Activated CD4-positive, CD25-positive, alpha-beta regulatory T cell (primary cell): ENCODE data around the gene MIA2.
A peak's percentile ranks its signal among the peaks of the same experiment; 100 is the strongest.
"Not testable (repeated sequence)": the region's sequence is repeated elsewhere in the genome, so short reads cannot be mapped to it uniquely, and the experiment has no call there.

Experiments used
- DNase-seq, 4 experiments: peaks; one replicate each; lab custom pipeline; 2025; lab: John Stamatoyannopoulos, UW

The MIA2 gene

DNA sequence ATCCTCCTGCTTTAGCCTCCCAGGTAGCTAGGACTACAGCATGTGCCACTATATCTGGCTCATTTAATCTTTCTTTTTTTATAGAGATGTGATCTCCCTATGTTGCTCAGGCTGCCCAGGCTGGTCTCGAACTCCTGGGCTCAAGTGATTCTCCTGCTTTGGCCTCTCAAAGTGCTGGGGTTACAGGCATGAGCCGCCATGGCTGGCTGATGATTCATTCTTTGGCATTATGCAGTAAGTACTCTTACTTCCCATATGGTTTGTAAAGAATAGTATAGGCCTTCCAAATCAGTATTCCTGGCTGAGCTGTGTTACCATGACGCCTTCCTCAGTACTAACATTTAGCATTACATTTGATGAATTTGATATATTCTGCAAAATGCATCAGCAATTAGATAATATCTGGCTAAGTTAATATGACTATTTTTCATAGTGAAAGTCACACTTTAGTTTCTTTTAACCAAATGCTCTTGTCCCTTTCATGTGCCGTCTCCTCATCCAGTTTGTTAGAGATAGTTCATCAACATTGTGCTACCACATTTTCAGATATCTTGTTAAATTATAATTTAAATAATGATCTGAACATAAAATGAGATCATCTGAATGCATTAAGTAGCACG lies 3.2 kb upstream of the MIA2 start:
- DNase-seq, result no peak

DNA sequence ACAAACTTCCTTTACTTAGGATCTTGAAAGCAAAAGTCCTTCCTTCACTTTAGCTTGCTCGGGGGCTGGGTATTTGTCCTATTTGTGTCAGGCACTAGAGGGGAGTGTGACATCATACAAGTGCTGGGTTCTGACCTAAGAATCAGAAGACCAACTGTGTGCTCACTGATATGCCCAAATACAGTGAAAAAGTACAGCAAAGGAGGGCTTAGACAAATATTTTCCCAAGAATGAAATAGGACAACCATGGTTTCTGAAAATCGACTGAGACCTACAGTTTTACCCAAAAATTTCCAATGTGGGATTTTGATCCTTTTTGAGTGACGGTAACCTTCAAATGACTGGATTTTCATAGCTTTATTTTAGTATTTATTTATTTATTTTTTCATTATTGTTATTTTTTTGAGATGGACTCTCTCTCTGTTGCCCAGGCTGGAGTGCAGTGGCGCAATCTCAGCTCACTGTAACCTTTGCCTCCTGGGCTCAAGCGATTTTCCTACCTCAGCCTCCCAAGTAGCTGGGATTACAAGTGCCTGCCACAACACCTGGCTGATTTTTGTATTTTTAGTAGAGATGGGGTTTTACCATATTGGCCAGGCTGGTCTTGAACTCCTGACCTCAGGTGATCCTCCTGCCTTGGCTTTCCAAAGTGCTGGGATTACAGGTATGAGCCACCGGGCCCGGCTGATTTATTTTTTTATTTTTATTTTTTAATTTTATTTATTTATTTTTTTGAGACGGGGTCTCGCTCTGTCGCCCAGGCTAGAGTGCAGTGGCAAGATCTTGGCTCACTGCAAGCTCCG lies 1.8 kb upstream of the MIA2 start:
- not testable (repeated sequence) for DNase-seq

DNA sequence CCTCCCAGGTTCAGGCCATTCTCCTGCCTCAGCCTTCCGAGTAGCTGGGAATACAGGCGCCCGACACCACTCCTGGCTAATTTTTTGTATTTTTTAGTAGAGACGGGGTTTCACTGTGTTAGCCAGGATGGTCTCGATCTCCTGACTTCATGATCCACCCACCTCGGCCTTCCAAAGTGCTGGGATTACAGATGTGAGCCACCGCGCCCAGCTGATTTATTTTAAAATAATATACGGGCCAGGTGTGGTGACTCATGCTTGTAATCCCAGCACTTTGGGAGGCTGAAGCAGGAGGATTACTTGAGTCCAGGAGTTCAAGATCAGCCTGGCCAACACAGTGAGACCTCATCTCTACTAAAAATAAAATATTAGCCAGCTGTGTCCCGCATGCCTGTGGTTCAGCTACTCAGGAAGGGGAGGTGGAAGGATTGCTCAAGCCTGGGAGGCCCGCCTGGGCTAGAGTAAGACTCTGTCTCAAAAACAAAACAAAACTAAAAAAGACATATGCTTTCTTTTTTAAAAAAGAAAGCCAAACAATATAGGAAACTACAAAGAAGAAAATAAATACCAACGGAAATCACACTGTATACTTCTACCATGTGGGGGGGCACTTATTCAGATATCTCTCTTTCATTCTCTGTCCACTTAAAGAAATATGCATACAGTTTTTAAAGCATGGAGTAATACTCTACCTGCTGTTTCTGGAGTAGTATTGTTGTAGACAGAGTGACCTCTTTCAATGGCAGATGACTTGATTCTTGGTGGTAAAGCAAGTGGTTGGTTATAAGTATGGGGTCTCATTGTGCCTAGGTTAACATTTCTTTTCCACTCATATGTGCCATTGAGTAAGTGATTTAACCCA lies 930 bp upstream of the MIA2 start:
- no peak for DNase-seq

DNA sequence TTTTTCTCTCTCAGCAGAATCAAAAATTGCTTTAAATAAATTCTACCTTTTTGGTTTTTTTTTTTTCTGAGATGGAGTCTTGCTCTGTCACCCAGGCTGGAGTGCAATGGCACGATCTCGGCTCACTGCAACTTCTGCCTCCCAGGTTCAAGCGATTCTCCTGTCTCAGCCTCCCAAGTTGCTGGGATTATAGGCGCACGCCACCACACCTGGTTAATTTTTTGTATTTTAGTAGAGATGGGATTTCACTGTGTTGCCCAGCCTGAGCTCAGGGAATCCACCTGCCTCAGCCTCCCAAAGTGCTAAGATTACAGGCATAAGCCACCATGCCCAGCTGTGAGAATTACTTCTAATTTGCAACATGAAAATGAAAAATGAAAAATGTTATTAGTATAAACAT lies 1.3 kb downstream of the MIA2 start:
- not testable (repeated sequence) for DNase-seq

DNA sequence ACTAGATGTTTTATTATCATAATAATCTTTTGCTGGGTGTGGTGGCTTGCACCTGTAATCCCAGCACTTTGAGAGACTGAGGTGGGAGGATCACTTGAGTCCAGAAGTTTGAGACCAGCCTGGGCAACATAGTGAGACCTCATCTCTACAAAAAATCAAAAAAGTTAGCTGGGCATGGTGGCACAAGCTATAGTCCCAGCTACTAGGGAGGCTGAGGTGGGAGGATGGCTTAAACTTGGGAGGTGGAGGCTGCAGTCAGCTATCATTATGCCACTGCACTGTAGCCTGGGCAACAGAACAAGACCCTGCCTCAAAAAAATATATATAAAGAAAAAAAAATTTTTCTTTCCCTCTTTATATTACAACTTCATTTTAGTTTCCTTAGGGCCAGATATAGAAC lies 1.8 kb downstream of the MIA2 start:
- not testable (repeated sequence) for DNase-seq

DNA sequence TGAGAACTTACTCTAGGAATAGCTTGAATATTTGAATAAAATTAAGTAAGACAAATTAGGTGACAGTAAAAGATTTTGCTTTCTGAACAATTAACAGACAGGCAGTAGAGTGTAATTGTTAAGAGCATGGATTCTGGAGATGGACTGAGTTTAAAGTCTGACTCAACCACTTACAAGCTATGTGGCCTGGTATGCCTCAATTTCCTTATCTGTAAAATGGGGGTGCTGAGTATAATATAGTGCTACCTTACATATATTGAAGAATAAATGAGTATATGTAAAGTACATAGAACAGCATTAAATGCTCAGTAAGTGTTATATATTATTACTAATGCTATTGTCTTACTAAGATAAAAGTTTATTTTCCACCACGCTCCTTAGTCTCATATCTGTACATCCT lies 7.1 kb downstream of the MIA2 start:
- no peak for DNase-seq

DNA sequence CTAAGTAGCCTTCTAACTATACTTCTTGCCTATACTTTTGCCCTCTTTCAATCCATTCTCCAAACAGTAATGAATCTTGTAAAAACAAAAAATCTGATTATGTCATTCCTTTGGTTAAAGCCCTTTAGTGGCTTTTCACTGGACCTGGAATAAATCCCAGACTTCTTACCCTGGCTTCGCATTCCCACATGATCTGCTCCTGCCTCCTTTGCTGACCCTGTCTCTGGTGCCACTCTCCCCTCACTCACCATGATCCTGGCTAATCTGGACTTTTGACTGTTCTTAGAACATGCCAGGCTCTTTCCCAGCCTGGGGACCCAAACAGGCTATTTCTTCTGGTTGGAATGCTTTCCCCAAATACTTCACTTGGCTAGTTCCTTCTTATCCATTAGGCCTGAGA lies 7.9 kb downstream of the MIA2 start:
- no peak for DNase-seq

DNA sequence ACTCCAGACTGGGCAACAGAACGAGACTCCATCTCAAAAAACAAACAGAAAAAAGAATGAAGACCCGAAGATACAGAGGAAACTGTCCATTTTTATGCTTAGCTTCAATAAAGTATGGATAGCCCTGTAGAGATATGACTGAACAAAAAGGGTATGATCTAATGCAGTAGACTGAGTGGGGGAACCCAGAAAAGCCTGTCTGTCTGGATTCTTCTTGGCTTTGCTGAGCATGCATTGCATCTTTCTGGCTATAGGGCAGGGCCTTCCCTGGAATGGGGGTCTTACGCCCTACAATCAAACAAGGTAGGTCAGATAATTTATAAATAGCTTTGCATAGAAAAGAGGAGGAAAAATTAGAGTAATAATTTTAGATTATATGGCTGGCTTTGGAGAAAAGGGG lies 10.1 kb downstream of the MIA2 start:
- DNase-seq, result no peak

DNA sequence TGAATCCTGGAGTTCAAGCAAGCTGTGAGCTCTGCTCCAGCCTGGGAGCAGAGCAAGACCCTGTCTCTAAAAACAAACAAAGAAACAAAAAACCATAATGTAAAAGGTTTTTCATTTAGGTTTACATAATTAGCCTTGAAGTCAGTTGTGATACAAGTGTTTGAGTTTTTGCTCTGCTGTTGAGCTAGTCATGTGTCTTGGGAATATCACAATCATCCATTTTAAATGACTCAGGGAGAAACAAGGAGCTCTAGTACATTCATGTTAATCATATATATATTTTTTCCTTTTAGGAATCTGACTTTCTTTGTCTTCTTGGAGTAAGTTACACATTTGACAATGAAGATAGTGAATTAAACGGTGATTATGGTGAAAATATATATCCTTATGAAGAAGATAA lies 12.9 kb downstream of the MIA2 start:
- DNase-seq, result no peak

DNA sequence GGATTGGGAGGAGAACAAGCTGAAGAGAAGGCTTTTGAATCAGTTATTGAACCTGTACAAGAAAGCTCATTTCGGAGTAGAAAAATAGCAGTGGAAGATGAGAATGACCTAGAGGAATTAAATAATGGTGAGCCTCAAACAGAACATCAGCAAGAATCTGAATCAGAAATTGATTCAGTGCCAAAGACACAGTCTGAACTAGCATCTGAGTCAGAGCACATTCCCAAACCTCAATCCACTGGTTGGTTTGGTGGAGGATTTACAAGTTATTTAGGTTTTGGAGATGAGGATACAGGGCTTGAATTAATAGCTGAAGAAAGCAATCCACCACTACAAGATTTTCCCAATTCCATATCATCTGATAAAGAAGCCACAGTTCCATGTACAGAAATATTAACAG lies 13.5 kb downstream of the MIA2 start:
- no peak for DNase-seq

DNA sequence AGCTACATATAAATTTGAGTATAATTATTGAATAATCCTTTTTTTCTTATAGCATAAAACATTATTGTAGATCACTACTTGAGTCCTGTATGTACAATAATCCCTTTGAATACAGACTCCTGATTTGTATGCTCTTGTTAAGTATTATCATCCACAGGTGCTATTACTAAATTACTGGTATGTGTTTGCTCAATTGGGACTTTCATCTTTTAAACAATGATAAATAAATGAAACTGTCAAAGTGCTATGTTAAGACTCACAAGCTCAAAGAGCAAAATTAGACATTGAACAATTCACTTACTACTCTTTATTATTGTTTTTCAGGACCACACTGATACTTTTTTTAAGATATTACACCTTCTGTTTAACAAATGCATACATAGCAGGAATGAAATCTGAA lies 17.8 kb downstream of the MIA2 start:
- no peak for DNase-seq

DNA sequence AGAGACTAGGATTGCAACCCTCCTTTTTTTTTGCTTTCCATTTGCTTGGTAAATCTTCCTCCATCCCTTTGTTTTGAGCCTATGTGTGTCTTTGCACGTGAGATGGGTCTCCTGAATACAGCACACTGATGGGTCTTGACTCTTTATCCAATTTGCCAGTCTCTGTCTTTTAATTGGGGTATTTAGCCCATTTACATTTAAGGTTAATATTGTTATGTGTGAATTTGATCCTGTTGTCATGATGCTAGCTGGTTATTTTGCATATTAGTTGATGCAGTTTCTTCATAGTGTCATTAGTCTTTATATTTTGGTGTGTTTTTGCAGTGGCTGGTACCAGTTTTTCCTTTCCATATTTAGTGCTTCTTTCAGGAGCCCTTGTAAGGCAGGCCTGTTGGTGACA lies 23.7 kb downstream of the MIA2 start:
- not testable (repeated sequence) for DNase-seq

DNA sequence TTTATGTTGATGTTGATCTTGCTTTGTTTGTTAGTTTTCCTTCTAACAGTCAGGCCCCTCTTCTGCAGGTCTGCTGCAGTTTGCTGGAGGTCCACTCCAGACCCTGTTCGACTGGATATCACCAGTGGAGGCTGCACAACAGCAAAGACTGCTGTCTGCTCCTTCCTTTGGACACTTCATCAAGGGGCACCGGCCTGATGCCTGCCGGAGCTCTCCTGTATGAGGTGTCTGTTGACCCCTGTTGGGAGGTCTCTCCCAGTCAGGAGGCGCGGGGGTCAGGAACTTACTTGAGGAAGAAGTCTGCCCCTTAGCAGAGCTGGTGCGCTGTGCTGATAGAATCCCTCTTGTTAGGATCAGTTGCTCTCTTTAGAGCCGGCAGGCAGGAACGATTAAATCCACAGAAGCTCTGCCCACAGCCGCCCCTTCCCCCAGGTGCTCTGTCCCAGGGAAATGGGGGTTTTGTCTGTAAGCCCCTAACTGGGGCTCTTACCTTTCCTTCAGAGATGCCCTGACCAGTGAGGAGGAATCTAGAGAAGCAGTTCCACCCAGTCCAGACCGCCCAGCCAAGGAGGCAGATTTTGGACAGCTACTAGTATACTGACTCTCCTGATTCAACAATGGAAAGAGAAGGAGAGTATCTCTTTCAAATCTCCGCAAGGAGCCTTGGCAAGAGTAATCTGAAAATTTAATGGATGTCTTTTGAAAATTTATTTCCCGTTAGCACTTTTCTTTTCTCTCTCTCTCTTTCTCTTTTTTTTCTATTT lies 25.2 kb downstream of the MIA2 start:
- no peak for DNase-seq

DNA sequence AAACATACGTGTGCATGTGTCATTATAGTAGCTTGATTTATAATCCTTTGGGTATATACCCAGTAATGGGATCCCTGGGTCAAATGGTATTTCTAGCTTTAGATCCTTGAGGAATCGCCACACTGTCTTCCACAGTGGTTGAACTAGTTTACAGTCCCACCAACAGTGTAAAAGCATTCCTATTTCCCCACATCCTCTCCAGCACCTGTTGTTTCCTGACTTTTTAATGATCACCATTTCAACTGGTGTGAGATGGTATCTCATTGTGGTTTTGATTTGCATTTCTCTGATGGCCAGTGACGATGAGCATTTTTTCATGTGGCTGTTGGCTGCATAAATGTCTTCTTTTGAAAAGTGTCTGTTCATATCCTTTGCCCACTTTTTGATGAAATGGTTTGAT lies 26.4 kb downstream of the MIA2 start:
- DNase-seq, result not testable (repeated sequence)

DNA sequence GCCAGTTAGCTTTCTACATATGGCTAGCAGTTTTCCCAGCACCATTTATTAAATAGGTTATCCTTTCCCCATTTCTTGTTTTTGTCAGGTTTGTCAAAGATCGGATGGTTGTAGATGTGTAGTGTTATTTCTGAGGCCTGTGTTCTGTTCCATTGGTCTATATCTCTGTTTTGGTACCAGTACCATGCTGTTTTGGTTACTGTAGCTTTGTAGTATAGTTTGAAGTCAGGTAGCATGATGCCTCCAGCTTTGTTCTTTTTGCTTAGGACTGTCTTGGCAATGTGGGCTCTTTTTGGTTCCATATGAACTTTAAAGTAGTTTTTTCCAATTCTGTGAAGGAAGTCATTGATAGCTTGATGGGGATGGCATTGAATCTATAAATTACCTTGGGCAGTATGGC lies 28.5 kb downstream of the MIA2 start:
- DNase-seq, result not testable (repeated sequence)

DNA sequence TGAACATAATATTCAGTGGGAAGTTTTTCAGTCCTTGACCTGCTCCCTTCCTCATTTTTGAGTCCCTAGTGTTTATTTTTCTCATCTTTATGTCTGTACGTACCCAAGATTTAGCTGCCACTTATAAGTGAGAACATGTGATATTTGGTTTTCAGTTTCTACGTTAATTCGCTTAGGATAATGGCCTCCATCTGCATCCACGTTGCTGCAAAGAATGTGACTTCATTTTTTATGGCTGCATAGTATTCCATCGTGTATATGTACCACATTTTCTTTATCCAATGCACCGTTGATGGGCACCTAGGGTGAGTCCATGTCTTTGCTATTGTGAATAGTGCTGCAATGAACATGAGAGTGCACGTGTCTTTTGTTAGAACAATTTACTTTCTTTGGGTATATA lies 30.3 kb downstream of the MIA2 start:
- DNase-seq, result no peak

DNA sequence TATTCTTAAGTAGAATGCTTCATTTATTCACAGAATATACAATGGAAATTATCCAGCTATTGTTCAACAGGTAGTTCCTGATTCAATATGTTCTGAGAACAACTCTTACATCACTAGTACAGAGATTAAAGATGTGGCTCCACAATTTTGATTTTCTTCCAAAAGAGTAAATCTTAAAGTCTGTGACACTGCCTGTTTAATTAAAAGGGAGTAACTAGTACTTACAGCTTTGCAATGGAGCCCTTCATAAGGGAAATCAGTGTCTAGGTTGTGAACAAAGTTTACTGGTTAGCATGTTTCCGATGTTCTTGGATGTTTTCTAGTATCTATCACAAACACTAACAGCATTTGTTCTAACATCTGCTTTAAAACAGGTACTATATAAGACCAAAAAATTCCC lies 30.8 kb downstream of the MIA2 start:
- no peak for DNase-seq

DNA sequence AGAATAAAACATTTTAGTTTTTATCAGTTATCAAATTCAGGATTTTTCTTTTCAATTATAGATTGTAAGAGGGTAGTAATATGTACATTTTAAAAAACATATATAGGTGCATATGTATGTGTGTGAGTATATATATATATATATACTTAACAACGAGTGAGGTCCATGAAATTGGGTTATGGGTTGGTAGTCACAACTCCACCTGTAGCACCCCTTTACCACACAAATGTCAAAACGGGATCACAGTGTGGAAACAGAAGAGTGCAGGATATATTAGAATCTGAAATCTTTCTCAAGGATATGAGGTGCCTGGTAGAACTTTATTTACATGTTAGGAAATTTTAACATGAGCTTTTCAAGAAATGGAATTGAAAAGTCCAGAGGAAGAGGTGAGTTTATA lies 31.3 kb downstream of the MIA2 start:
- DNase-seq, result no peak

DNA sequence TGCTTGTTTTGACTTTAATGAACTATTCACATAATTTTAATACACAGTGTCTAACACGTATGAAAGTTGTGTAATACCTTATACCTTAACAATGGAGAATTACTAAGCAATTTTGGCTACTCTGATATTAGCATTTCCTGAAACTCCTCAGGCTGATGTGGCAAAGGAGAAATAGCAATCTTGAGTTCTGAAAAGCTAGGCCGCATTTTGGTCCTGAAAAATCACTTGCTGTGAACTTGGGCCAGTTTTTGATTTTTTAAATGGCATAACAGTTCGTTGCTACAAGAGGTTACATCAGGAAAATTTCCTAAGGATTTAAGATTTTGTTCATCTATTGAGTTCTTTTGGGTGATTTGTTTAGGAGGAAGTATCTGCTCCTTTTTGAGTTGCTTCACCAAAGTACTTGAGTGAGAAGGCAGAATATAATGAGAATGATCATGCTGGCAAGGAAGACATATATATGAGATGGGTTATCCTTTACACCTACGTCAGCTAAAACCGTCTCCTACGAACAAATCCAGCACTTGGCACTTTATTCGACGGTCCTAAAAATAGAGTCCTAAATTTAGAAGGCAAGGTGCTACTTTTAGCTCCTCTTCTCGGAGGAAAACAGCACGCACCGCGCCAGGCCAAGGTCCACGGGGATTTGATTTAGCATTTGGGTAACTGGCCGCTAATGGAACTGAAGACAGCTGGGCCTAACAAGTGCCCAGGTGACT lies 32.2 kb downstream of the MIA2 start:
- no peak for DNase-seq

DNA sequence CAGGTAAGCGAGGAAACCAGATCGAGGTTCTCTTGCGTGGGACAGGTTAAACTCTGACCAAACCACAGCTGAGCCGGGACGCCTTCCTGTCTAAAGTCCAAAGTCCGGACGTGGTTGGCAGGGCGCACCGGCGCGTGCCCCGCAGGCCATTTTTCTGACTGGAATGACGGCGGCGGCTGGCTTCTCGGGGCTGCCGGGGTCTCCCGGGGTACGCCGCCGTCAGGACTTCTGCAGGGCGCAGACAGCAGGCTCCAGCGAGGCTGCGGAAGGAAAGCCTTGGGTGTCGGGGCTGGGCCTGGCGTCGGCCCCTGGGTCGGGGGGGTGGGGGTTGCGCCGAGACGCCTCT lies 32.8 kb downstream of the MIA2 start:
- DNase-seq, result peak in 1 of 4 experiments; percentile 52

DNA sequence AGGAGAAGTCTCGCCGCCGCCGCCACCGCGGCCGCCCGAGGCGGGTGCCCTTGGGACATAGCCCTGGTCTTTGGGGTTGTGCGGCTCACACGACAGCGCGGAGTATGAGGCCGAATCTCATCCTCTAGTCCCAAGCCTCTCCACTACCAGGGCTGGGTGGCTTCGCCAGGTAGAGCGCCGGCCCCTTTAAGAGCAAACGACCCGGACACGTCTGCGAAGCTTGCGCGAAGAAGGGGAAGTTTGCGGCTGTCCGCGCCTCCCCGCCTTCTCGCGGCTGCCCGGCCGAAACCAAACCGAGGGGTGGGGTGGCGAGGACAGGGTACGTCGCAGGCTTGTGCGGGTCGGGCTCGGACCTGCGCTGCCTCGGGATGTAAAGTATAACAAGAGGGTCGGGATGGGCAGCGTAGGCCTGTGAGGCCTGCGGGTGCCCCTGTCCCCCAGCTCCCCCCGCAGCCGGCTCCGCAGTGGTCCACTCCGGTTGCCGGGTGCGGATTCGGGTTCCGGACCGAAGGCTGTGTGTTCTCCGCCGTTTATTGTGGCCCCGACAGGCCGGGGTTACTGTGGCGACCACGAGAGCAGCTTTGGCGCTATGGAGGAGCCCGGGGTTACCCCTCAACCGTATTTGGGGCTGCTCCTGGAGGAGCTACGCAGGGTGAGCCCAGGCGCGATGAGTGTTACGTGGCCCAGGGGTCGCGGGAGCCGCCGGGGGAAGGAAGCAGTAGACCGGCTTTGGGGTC lies 33.3 kb downstream of the MIA2 start:
- peak; percentile 50 to 64 (median 61) for DNase-seq
